Gastrocnemius medialis (tissue), 4 donors: ENCODE measurements around the gene AIG1. TPM values are rescaled to one million over a fixed set of nuclear protein-coding genes. Genes with fewer than 3 reads are reported as not detected.

Source experiments
- ATAC-seq, 2 donors: fragments of 150-250 bp; one replicate each; pipeline ENCODE4 v1.9.1; 2016
- DNase-seq, 2 donors: peaks; one replicate each; pipeline ENCODE4 v3.0.0-alpha.2; 2019
- H3K27ac ChIP-seq, 4 donors: fragments of 200-600 bp; sonication (generic); 1 replicate in 1 of 4; 2 replicates in 3 of 4; pipeline ENCODE4 v1.5.1; 2016 to 2018; ENCODE audit warnings: mild to moderate bottlenecking in 2 of 4, moderate library complexity in 1 of 4
- H3K27me3 ChIP-seq, 3 donors: fragments of 200-600 bp; sonication (generic) in 2 of 3; 1 replicate in 1 of 3; 2 replicates in 2 of 3; pipeline versions ENCODE4 v1.5.1 to v1.6.0; 2016 to 2019; ENCODE audit warnings: mild to moderate bottlenecking in 1 of 3, moderate library complexity in 1 of 3
- H3K36me3 ChIP-seq, 2 donors: fragments of 200-600 bp; sonication (generic) in 1 of 2; one replicate each; pipeline ENCODE4 v1.5.1; 2017 to 2018
- H3K4me1 ChIP-seq, 2 donors: fragments of 200-600 bp; sonication (generic) in 1 of 2; one replicate each; pipeline ENCODE4 v1.5.1; 2016 to 2017; ENCODE audit warnings: mild to moderate bottlenecking in 2 of 2
- H3K4me3 ChIP-seq, 4 donors: fragments of 200-600 bp; sonication (generic) in 3 of 4; 1 replicate in 1 of 4; 2 replicates in 3 of 4; pipeline ENCODE4 v1.5.1; 2016 to 2019; ENCODE audit warnings: mild to moderate bottlenecking in 2 of 4
- H3K9me3 ChIP-seq, 3 donors: fragments of 200-600 bp; sonication (generic) in 2 of 3; 1 replicate in 1 of 3; 2 replicates in 2 of 3; pipeline ENCODE4 v1.5.1; 2016 to 2019
- CTCF ChIP-seq, 5 experiments: fragments of 450-650 bp in 3 of 5; fragments of 200-600 bp in 2 of 5; sonication (generic) in 2 of 5; IDR thresholded peaks in 4 of 5; conservative IDR thresholded peaks in 1 of 5; 1 replicate in 4 of 5; 2 replicates in 1 of 5; pipeline ENCODE4 v1.5.1; 2016 to 2019; ENCODE audit warnings: antibody characterized with exemption in 5 of 5, mild to moderate bottlenecking in 3 of 5, moderate library complexity in 3 of 5
- POLR2A ChIP-seq, 2 donors: fragments of 450-650 bp; IDR thresholded peaks; one replicate each; pipeline ENCODE4 v1.6.1; 2017; ENCODE audit warnings: antibody characterized with exemption in 2 of 2, mild to moderate bottlenecking in 2 of 2, moderate library complexity in 2 of 2
- in situ Hi-C, 4 donors: fragments of 200-750 bp; cut with MboI; loops; one replicate each; pipeline versions ENCODE4 v1.15.0 to v1.8.0; 2017; ENCODE audit warnings: low sequenced_read_pairs in 4 of 4
- intact Hi-C: fragments of 100-400 bp; cut with DNase I; formaldehyde crosslinking; loops from one replicate; pipeline ENCODE4 v1.15.1; 2023; ENCODE audit warnings: low total_unique reads
- total RNA-seq, 4 donors: library from RNA; depleted of rRNA; stranded (reverse); fragments of >200 nt; gene quantifications; one replicate each; pipeline versions ENCODE4 v1.1.0 to v1.2.3, GENCODE V29; 2016

The AIG1 gene
- total RNA-seq, 4 donors from 2014 or later, result 5.3 to 10.3 (median 5.7) TPM

- DNase-seq, result no peak
- intact Hi-C loops, result loop anchor here (10.0 kb wide), 1 partner anchor 97 kb away; no protein-coding TSS in a partner anchor
- Histone ChIP-seq H3K9me3 (no peaks in the 10 kb centered on the region), H3K4me3 (no peak overlapping the region), H3K27me3 (no peaks in the 10 kb centered on the region), H3K4me1 (peaks cover 4 to 14% of the 10 kb centered on the region in 2 donors), H3K36me3 (no peaks in the 10 kb centered on the region), H3K27ac (no peak overlapping the region)
- TF ChIP-seq POLR2A (IDR thresholded peaks at IDR 0.05) (no peak), CTCF (IDR thresholded peaks at IDR 0.05 in 4 of 5, conservative IDR thresholded peaks at IDR 0.05 in 1 of 5) (no peak)
- ATAC-seq, result no peak
- in situ Hi-C loops, result no loop called here
Observed at GRCh38 chr6:143068001-143068400, 7.3 kb downstream of the AIG1 start.

- intact Hi-C loops (no loop called here), in situ Hi-C loops (no loop called here)
- H3K36me3 ChIP-seq, result no peaks in the 10 kb centered on the region
- no peak overlapping the region for H3K4me3 ChIP-seq
- ATAC-seq (no peak), DNase-seq (no peak)
- peaks cover 0 to 7% (median 0%) of the 10 kb centered on the region in 3 donors for H3K9me3 ChIP-seq
- TF ChIP-seq POLR2A (IDR thresholded peaks at IDR 0.05), result no peak
- no peak for TF ChIP-seq CTCF (IDR thresholded peaks at IDR 0.05 in 4 of 5, conservative IDR thresholded peaks at IDR 0.05 in 1 of 5)
- H3K27ac ChIP-seq, result no peak overlapping the region
- no peaks in the 10 kb centered on the region for H3K4me1 ChIP-seq
- H3K27me3 ChIP-seq, result no peaks in the 10 kb centered on the region
Observed at GRCh38 chr6:143074101-143074500, 13.4 kb downstream of the AIG1 start.

- DNase-seq, result no peak
- intact Hi-C loops, result no loop called here
- Histone ChIP-seq H3K9me3 (peaks cover 0 to 7% (median 0%) of the 10 kb centered on the region in 3 donors), H3K36me3 (no peaks in the 10 kb centered on the region), H3K27me3 (no peaks in the 10 kb centered on the region), H3K4me1 (no peaks in the 10 kb centered on the region), H3K27ac (no peak overlapping the region), H3K4me3 (no peak overlapping the region)
- no peak for TF ChIP-seq POLR2A (IDR thresholded peaks at IDR 0.05)
- no peak for TF ChIP-seq CTCF (IDR thresholded peaks at IDR 0.05 in 4 of 5, conservative IDR thresholded peaks at IDR 0.05 in 1 of 5)
- in situ Hi-C loops, result no loop called here
- no peak for ATAC-seq
Observed at GRCh38 chr6:143074670-143075318, 14.1 kb downstream of the AIG1 start.

- Histone ChIP-seq H3K4me1 (no peaks in the 10 kb centered on the region), H3K36me3 (no peaks in the 10 kb centered on the region), H3K27ac (no peak overlapping the region), H3K4me3 (no peak overlapping the region), H3K27me3 (no peaks in the 10 kb centered on the region), H3K9me3 (peaks cover 0 to 7% (median 0%) of the 10 kb centered on the region in 3 donors)
- DNase-seq, result no peak
- no peak for ATAC-seq
- in situ Hi-C loops, result no loop called here
- intact Hi-C loops, result no loop called here
- TF ChIP-seq CTCF (IDR thresholded peaks at IDR 0.05 in 4 of 5, conservative IDR thresholded peaks at IDR 0.05 in 1 of 5), result no peak
- TF ChIP-seq POLR2A (IDR thresholded peaks at IDR 0.05), result no peak
Observed at GRCh38 chr6:143078468-143079324, 18.0 kb downstream of the AIG1 start.
